IMR-90 (cell line): ENCODE measurements around the gene DNMT3A.

Experiments used
- CEBPB ChIP-seq: IDR thresholded peaks from 2 replicates; pipeline ENCODE4 v1.6.1; 2012; ENCODE audit warnings: low read depth, low read length, improper control_type of control experiment
- TF ChIP-seq, protein P1 (sequence below): conservative IDR thresholded peaks from 2 replicates; pipeline ENCODE4 v1.5.1; 2012; ENCODE audit warnings: mild to moderate bottlenecking, low read depth, low read length, improper control_type of control experiment

DNA sequence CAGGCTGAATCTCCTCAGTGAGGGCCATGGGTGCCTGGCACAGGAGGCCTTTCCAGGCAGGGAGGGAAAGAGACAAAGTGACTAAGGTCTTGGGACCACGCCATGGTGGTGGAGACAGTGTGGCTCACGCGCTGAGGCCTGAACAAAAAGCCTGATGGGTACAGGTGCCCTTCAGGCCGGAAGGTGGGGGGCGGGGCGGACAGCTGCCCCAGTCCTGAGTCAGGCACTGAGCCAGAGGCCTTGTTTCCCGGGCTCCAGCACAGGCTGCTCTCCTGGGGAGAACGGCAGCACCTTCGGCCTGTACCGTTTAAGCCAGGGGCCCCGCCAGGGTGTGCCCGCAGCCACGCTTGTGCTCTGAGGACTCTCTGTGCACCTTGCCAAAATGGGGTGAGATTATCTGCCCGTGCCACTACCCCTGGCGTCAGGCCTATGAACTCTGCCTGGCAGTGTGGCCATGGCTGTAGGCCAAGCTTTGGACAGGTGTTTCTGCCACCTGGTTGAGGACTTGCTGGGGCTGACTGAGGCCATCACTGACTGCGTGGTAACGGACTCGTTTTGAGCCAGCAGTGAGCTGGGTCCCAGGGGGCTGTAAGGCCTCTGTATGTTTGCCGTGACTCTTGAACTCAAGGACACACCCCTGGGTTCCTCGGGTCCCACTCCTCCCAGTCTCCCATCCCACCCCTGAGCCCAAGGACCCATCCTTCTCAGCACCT, 31.7 kb upstream of the DNMT3A start:
- no peak for TF ChIP-seq CEBPB
- TF ChIP-seq, protein P1, sequence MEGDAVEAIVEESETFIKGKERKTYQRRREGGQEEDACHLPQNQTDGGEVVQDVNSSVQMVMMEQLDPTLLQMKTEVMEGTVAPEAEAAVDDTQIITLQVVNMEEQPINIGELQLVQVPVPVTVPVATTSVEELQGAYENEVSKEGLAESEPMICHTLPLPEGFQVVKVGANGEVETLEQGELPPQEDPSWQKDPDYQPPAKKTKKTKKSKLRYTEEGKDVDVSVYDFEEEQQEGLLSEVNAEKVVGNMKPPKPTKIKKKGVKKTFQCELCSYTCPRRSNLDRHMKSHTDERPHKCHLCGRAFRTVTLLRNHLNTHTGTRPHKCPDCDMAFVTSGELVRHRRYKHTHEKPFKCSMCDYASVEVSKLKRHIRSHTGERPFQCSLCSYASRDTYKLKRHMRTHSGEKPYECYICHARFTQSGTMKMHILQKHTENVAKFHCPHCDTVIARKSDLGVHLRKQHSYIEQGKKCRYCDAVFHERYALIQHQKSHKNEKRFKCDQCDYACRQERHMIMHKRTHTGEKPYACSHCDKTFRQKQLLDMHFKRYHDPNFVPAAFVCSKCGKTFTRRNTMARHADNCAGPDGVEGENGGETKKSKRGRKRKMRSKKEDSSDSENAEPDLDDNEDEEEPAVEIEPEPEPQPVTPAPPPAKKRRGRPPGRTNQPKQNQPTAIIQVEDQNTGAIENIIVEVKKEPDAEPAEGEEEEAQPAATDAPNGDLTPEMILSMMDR = no peak
